ENCODE measurements around the gene GPSM3.
A peak's percentile ranks its signal among the peaks of the same experiment; 100 is the strongest.

GPSM3 gene

DNA sequence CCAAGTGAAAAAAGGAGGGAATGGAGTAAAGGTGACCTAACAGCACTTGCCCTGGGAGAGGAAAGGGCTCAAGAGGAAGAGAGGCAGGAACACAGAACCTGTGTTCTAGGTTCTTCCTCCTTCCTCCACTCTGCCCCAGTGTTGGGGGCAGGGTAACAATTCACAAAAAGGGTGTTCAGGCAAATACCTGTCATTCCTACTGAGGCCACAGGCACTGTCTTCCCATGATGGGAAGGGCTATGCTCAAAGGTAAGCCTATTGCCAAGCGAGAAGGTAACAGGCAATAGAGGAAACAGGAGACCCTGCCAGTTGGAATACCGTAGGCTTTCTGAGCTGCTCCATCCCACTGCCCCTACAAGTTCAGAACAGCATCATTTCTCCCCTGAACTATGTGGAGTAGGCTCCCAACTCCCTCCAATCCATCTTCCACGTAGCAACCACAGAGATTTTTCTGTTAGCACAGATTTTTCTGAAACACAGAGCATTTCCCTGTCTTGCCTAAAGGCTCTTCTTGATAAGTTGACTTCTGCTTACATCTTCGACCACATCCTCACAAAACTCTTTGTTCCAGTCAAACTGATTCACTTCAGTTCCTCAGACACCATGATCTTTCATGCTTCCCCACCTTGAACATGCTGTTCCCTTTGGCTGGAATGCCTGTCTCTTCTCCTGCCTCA, 19.3 kb downstream of the GPSM3 start:
- DNase-seq (ENCODE audit: low spot score): no peak

DNA sequence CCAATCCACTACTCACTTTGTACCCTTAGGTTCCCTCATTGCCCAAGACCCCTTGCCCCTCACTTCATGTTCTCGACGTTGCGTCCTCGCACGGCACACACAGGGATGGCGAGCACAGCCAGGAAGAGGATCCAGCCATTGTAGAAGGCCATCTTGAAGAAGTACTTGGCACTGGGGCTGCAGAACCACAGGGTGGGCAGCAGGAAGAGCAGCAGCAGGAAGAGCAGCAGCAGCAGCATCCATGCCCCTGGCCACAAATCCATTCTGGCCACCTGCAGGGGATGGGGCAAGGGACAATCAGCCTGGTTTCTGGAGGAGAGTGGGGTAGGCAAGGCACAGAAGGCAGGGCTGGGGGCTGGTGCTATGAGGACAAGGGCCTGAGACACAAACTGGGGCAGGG, 21.2 kb downstream of the GPSM3 start:
- DNase-seq (ENCODE audit: low spot score): no peak

DNA sequence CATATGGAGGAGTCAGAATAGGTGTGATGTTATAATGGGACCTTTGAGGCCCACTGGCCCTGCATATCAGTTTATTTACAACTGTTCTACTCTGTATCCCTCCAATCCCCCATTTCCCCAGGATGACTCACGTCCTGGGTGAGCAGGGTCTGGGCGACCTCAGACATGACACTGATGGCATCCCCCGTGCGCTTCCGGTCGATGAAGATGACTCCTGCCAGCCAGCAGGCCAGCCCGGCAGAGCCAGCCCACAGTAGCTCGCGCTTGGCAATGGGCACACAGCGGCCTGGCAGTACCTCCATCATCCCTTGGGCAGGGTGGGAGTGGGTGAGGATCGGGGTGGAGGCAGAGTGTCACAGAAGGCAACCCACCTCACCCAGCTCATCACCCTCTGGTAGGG, 22.1 kb downstream of the GPSM3 start:
- DNase-seq (ENCODE audit: low spot score): no peak

DNA sequence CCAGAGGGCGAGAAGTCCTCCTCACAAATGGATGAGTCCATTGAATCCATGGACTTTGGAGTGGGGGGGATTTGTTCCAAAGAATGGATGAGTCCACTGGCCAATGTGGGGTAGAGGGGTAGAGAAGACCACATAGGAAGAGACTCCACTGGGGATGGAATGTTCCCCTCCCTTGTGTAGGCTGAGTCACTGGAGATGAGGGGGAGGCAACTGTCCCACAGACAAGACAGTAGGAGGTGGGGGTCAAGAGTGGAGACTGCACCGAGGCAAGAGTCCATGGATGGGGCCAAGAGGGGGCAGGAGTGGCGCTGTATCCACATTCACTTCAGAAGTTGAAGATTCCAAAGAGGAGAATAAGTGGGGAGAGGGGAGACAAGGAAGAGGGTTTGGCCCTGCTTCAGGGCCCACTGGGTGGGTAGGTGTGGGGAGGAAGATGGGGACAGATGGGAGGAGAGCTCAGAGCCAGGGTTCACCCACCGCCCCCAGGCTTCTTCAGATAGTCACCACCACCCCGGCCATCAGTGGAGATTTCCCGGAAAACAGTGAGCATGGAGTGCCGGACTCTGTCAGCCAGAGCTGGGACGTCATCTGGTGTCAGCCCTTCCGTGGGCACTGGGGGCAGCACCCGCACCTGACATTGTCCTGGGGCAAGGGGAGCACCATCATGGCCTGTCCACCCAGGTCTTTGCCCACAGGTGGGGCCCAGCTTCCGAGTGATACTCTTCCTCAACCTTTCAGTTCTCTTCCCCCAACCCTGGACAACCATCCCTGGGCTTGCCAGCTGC, 23.4 kb downstream of the GPSM3 start:
- DNase-seq (ENCODE audit: low spot score): no peak

DNA sequence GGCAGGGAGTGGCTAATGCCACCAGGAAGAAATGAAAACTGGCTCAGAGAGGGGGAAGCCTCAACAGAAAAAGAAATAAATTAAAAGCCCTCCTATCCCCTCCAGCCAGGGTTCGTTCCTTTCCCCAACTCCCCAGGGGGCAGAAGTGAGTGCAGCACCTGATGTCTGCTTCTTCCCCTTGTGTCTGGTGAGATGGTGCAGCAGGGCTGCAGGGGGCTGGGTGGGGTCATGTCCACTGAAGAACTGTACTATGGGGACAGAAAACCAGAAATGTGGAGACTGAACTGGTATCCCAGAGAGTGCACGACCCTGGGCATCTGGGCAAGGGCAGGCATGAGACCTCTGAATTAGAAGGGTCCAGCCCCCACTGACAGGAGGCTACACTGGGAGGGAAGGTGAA, 24.1 kb downstream of the GPSM3 start:
- no peak for DNase-seq (ENCODE audit: low spot score)

DNA sequence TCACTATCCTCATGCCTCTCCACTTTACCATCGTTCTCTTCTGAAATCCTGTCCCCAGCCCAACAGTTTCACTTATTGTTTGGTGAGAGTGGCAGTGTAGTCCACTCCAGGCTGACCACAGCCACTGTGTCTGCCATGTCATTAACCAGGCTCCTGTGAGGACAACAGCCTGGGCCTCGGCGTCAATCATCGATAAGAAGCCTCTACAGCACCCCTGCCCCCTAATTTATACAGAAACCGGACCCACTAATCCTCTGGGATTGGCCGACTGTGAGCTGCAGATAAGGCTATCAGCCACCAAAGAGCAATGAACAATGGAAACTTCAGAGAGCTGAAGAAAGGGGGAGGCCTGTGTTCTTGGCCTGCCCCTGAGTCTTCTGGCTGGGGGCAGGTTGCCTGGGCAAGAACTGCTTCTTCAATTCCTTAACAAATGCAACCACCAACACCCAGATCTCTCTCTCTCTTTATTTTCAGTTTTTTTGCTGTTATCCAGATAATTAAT, 24.6 kb downstream of the GPSM3 start:
- no peak for DNase-seq (ENCODE audit: low spot score)

DNA sequence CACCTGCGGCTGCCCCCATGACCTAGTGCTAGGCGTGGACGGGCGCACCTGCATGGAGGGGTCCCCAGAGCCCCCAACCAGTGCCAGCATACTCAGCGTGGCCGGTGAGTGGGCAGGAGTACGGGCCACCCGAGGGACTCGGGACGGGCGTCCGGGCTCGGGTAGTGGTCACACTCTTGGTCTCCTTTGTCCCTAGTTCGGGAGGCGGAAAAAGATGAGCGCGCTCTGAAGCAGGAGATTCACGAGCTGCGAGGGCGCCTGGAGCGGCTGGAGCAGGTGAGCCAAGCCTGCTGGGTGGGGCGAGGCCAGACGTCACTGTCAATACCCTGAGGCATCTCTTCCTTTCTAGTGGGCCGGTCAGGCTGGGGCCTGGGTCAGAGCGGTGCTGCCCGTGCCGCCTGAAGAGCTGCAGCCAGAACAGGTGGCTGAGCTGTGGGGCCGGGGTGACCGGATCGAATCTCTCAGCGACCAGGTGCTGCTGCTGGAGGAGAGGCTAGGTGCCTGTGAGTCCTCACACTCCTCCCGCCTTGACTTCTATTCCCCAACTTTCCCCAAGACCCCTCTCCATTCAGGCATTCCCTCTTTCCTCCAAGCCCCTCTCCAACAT, 25.2 kb downstream of the GPSM3 start:
- DNase-seq (ENCODE audit: low spot score): no peak

DNA sequence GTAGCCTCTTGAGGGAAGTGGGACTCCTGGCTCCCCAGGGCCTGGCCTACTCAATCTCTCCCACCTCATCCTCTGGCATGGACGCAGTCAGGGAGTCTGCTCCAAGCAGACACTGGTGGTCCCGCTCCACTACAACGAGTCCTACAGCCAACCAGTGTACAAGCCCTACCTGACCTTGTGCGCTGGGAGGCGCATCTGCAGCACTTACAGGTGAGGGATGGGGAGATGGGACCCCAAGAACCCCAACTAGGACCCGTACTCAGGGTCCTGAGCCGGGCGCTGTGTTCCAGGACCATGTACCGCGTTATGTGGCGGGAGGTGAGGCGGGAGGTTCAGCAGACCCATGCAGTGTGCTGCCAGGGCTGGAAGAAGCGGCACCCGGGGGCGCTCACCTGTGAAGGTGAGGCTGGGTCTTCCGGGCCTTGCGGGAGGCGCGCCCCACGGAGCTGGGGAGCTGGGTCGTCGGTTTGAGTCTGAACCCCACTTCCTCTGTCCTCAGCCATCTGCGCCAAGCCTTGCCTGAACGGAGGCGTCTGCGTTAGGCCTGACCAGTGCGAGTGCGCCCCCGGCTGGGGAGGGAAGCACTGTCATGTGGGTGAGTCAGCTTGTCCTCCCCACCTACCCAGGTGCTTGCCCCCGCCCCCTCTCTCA, 25.9 kb downstream of the GPSM3 start:
- DNase-seq (ENCODE audit: low spot score): no peak

DNA sequence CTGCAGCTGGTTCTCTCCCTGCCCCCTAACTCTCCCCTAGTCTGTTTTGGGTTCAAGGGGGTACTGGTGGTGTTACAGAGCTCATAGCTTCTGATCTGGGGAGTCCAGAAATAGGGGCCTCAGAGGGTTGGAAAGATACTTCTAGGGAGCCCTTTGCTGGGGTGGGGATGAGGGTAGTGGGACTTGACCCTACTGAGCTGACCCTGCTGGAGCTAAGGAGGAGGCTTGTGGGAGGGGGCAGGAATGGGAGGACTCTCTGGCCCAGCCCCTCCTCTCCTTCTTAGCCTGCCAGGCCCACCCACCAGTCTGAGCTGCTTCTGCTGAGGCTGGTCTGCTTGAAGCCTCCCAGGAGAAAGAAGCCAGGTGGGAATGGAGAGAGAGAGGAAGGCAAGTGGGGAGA, 28.1 kb downstream of the GPSM3 start, which contains the start of gene EGFL8:
Gene EGFL8 (plus strand): TSS at position 301 of the 400 bp plus-strand sequence. CDS start 1,571 bp downstream, outside the sequence.
- DNase-seq (ENCODE audit: low spot score): no peak

DNA sequence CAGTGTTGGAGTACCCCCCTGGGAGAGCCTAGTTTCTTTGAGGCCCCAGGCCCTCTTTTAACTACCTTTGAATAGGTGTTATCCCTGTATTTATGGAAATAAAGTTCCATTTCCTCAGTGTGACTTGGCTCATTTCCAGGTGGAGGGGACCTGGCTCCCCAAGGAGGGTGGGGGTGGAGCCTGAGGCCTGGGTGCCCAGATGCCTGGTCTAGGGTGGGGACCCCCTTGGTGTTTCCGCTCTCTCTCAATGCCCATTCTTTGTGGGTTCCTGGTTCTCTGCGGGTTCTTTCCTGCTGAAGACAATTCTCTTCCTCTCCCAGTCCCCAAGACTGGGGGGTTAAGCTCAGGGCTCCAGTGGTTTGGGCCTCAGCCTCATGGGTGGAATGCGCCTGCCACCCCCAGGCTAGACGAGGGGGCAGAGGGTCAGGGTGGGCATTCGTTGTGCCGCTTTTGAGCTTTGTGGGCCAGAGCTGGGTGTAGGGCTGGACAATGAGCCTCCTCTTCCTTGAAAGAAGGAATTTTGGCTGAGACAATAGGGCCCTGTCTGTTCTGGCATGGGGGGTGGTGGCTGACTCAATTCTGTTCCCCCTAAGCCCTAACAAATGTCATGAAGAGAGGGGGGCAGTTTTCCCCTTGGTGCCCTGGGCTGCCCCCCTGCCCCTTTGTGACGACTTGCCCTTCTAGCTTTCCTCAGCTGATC, 28.7 kb downstream of the GPSM3 start:
- no peak for DNase-seq (ENCODE audit: low spot score)

DNA sequence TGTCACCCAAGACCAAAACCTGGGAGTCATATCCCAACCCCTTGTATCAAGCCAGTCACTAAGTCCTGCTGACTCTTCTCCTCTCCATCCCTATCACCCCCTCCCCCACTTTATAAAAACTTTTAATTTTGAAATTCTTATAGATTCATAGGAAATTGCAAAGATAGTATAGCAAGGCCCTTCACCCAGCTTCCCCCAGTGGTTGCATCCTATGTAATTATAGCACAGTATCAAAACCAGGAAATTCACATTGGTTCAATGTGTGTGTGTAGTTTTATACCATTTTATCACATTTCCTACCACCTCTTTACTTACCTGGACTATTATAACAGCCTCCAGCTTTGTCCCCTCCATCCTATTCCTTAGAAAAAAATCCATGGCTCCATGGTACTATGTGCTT, 34.4 kb downstream of the GPSM3 start:
- DNase-seq (ENCODE audit: low spot score): no peak

DNA sequence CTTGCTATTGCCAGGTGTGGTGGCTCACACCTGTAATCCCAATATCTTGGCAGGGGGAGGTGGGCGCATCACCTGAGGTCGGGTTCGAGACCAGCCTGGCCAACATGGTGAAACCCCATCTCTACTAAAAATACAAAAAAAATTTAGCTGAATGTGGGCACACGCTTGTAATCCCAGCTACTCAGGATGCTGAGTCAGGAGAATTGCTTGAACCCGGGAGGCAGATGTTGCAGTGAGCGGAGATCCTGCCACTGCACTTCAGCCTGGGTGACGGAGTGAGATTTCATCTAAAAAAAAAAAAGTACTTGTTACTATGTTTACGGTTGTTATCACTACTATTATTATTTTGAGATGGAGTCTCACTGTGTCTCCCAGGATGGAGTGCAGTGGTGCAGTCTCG, 35.6 kb downstream of the GPSM3 start:
- no peak for DNase-seq (ENCODE audit: low spot score)

DNA sequence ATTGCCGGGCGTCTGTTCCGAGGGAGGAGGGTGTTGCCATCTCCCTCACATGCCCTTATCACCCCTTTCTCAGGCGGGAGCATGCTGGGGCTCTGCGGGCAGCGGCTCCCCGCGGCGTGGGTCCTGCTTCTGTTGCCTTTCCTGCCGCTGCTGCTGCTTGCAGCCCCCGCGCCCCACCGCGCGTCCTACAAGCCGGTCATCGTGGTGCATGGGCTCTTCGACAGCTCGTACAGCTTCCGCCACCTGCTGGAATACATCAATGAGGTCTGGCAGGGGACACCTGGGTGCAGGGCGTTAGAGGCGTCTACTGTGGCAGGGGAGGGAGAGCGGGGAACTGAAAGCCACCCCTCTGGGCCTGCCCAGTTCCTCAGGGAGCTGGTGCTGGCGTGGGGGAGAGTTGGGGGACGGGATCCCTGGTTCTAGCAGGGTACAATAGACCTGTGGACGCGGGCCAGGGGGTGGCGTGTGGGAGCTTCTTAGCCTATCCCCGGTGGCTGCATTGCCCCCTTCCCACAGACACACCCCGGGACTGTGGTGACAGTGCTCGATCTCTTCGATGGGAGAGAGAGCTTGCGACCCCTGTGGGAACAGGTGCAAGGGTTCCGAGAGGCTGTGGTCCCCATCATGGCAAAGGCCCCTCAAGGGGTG, 37.8 kb downstream of the GPSM3 start:
- DNase-seq (ENCODE audit: low spot score): peak; percentile 70

DNA sequence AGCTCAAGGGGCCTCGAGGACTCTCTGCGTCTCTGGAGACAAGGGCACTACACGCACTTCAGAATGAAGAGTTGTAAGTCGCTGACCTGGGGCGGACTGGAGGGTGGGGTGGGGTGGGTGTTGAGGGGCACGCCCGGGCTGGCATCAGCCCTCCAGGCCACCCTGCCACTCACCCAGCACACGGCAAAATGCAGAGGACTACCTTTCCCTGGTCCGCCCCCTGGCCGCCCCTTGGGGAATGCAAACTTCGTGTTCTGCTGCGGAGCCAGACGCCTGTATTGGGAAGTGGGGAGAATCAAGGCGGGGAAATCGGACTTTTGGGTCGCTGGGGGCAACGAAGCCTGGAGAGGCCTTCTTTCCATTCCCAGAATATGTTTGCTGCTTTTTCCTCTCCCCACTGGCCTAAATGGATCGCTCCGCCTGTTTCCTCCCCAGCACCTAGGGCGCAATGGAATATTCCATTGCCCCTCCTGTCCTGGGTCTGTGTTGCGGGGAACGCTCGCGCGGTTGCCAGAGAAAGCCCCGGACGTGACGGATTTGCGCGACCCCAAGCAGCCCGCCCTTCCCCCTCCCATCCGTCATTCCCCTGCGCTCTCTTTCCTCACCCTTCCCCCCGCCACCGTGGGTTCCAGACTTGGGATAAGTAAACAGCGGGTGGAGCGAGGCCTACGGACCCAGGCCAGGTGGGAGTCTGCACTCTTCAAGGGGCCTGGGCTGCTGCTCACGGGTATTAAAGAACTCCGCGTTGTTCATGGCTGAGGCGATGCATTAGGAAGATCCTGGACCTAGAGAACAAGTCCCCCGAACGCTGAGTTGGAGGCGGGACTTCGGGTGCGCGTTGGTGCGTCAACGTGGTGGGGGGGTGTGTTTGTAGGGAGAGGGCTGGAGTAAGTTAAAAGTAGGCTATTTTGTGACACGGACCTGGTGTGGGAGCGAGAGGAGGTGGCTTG, 38.6 kb downstream of the GPSM3 start, which contains the start of gene PPT2:
Gene PPT2 (plus strand): TSS at position 578 of the 950 bp plus-strand sequence. CDS start 454 bp downstream, outside the sequence.
- peak; percentile 62 for DNase-seq (ENCODE audit: low spot score)

DNA sequence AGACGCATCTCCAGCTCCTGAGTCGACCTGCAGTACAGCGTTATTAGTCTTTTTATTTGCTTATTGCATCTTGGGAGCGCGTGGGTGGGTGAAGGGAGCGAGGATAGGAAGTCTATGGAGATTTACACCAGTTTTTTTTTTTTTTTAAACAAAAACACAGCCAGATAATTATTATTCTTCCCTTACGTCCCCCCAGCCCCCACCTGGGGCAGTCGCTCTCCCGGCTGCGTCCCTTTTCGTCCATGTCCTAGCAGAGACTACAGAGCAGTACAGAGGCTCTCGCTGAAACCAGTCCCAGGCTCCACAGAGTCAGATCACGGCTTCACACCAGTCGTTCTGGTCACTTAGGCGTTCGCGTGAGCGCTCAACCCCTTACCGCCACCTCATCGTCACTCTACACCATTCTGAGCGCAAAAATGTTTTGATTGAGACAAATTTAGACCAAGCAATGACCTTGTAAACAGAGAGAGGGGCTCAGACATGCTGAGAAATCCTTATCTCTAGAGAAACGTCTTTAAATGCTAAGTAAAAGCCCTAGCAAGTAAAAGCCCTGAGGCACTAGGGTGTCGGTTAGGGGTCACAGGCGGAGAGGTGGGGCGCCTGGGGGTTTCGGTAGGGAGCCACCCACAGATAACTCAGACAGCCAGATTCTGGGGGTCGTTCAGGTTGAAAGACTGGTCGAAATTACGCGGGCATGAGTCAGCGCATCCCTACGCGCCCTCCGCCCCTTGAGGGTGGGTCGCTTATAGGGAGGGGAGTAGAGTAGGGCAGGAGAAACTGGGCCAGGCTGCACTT, 39.5 kb downstream of the GPSM3 start:
- no peak for DNase-seq (ENCODE audit: low spot score)

DNA sequence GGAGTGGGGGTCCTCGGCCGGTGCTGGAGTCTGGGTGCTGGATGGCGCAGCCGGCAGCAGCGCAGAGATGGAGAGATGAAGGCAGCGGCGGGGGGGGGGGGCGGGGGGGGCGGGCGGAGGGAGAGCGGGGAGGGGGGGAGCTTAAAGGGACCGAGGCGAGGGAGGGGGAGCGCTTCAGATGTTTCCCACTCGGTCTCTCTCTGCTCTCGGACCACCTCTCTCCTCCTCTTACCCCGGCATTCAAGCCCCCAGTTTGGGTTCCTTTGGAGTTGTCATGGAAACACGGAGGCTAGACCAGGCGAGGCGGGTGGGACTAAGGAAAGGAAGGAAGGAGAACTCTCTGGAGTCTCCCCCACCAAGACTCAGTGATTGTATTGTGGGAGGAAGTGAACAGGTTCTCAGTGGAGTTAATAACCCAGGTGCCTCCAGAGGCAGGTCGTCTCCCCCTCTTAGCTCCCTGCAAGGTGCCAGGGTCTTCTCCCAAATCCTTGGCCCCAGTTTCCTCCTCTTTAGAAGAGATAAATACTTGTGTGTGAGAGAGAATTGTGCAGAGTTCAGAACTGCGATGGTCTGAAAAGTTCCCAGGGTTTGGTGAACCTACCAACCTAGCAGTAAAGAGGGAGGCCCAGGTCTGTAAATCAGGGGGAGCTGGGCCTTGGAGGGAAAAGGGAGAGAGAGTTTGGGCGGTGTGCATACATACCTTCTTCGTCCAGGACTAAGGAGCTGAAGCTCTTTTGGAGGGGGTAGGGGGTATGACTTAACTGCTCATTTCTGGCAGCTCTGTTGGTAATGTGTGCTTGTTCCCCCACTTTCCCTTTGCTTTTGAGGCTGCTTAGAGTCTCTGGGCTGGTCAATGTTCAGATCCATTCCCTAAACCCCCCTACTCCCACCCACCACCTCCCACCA, 40.3 kb downstream of the GPSM3 start, which contains the start of gene PRRT1:
Gene PRRT1 (minus strand): TSS at position 77 of the 906 bp plus-strand sequence. CDS start 112 bp downstream, outside the sequence.
- no peak for DNase-seq (ENCODE audit: low spot score)

DNA sequence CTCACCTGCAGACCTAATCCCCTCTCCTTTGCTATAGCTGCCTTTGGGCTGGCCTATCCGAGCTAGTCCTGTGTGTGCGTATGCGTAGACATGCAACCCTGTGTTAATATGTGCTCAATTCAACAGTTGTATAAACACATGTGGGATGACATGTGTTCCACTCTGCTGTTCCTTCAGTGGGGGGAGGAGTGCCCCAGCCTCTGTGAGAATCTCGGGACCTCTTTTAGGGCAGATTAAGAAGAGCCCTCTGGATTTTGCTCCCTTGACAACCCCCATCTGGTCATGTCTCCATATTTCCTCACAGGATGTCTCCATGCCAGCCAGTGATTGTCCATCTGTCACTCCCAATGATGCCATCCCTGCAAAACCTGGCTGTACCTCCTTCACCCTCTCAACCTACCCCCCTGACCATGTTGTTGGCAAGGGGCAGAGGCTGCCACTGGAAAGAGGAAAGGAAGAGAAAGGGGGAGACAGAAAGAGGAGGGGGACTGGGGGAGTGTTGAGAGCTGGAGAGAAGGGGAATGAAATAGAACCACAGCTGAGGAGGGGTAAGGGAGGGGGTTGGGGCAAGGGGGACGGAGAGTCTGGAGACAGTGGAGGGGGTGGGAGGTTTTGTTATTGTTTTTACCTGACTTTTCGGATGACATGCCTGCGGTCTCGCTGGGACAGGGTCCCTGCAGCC, 41.1 kb downstream of the GPSM3 start:
- no peak for DNase-seq (ENCODE audit: low spot score)
